Activated effector memory CD4-positive, alpha-beta T cell treated with anti-CD3 and anti-CD28 coated beads, Interleukin-2, amount 50 U/mL, for 16 hours (primary cell): ENCODE results near the gene COL18A1.
A peak's percentile ranks its signal among the peaks of the same experiment; 100 is the strongest.
"Not testable (repeated sequence)": the region's sequence is repeated elsewhere in the genome, so short reads cannot be mapped to it uniquely, and the experiment has no call there.

Experiments used
- DNase-seq: peaks from one replicate; pipeline ENCODE4 v3.0.0-alpha.2; 2020

COL18A1 gene

GRCh38 chr21:45367402-45368351 is 37.3 kb upstream of the COL18A1 start:
- DNase-seq: no peak

GRCh38 chr21:45369018-45369417 is 35.9 kb upstream of the COL18A1 start:
- DNase-seq: not testable (repeated sequence)

GRCh38 chr21:45370575-45370974 is 34.4 kb upstream of the COL18A1 start:
- no peak for DNase-seq

- DNase-seq: no peak
These were observed 33.9 kb upstream of the COL18A1 start for GRCh38 chr21:45371081-45371480.

- DNase-seq: no peak
These were observed 33.3 kb upstream of the COL18A1 start for GRCh38 chr21:45371655-45372054.

GRCh38 chr21:45372732-45373355 is 32.1 kb upstream of the COL18A1 start:
- DNase-seq: no peak

GRCh38 chr21:45373991-45374816 is 30.8 kb upstream of the COL18A1 start:
- no peak for DNase-seq

- DNase-seq: no peak
These were observed 30.0 kb upstream of the COL18A1 start for GRCh38 chr21:45374826-45375455.

GRCh38 chr21:45376459-45377324 is 28.3 kb upstream of the COL18A1 start:
- peak; percentile 51 for DNase-seq

GRCh38 chr21:45377325-45377709 is 27.6 kb upstream of the COL18A1 start:
- no peak for DNase-seq

GRCh38 chr21:45377866-45378257 is 27.1 kb upstream of the COL18A1 start:
- no peak for DNase-seq

- peak; percentile 57 for DNase-seq
These were observed 26.6 kb upstream of the COL18A1 start for GRCh38 chr21:45378258-45378966.

- peak; percentile 54 for DNase-seq
These were observed 25.6 kb upstream of the COL18A1 start for GRCh38 chr21:45379171-45379900.

GRCh38 chr21:45379901-45380330 is 25.0 kb upstream of the COL18A1 start:
- DNase-seq: peak; percentile 33

- no peak for DNase-seq
These were observed 24.4 kb upstream of the COL18A1 start for GRCh38 chr21:45380566-45380965.

- peak; percentile 55 for DNase-seq
These were observed 23.8 kb upstream of the COL18A1 start for GRCh38 chr21:45381036-45381787.

- peak; percentile 58 for DNase-seq
These were observed 22.9 kb upstream of the COL18A1 start for GRCh38 chr21:45381865-45382696.

GRCh38 chr21:45382697-45382997 is 22.3 kb upstream of the COL18A1 start:
- DNase-seq: peak; percentile 33

GRCh38 chr21:45383111-45383614 is 21.8 kb upstream of the COL18A1 start:
- DNase-seq: peak; percentile 39
